Omental fat pad (tissue), 4 donors: ENCODE data around the gene NPR3. TPM values are rescaled to one million over a fixed set of nuclear protein-coding genes. Genes with fewer than 3 reads are reported as not detected.

Experiments used
- ATAC-seq: fragments of 150-250 bp; one replicate; pipeline ENCODE4 v1.9.1; 2016; ENCODE audit warnings: mild to moderate bottlenecking, moderate library complexity; ENCODE audit not compliant: low FRiP score
- DNase-seq: peaks from one replicate; pipeline ENCODE4 v3.0.0-alpha.2; 2019; ENCODE audit warnings: low spot score
- total RNA-seq, 4 donors: library from RNA; depleted of rRNA; stranded (reverse); fragments of >200 nt; gene quantifications; one replicate each; pipeline ENCODE4 v1.1.0, GENCODE V29; 2016
- TF ChIP-seq, protein P1 (sequence below), 3 donors: fragments of 450-650 bp; IDR thresholded peaks; one replicate each; pipeline ENCODE4 v1.5.1; 2016 to 2017; ENCODE audit warnings: antibody characterized with exemption in 3 of 3, mild to moderate bottlenecking in 3 of 3, moderate library complexity in 2 of 3

The NPR3 gene
- total RNA-seq, 4 donors from 2014 or later, result 4.6 to 11.8 (median 6.5) TPM

DNA sequence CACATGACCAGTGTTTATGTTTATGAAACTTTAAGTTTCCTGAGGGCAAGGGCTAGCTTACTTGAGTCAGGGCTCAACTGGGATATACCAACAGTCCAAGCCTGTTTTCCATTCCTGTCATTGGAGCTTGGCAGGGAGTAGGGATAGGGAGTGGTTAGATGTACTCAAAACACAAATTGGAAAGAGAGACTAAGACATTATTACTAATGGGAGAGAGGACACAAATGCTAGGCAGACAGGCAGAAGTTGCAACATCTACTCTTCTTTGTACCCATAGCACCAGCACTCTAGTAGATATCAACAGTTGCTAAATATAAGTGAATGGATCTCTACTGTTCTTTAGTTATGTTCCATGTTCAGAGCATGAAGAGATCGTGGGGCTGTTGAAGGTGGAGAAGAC is 62.8 kb downstream of the NPR3 start:
- TF ChIP-seq, protein P1, sequence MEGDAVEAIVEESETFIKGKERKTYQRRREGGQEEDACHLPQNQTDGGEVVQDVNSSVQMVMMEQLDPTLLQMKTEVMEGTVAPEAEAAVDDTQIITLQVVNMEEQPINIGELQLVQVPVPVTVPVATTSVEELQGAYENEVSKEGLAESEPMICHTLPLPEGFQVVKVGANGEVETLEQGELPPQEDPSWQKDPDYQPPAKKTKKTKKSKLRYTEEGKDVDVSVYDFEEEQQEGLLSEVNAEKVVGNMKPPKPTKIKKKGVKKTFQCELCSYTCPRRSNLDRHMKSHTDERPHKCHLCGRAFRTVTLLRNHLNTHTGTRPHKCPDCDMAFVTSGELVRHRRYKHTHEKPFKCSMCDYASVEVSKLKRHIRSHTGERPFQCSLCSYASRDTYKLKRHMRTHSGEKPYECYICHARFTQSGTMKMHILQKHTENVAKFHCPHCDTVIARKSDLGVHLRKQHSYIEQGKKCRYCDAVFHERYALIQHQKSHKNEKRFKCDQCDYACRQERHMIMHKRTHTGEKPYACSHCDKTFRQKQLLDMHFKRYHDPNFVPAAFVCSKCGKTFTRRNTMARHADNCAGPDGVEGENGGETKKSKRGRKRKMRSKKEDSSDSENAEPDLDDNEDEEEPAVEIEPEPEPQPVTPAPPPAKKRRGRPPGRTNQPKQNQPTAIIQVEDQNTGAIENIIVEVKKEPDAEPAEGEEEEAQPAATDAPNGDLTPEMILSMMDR (IDR thresholded peaks at IDR 0.05), result no peak
- ATAC-seq, result no peak
- DNase-seq, result no peak

DNA sequence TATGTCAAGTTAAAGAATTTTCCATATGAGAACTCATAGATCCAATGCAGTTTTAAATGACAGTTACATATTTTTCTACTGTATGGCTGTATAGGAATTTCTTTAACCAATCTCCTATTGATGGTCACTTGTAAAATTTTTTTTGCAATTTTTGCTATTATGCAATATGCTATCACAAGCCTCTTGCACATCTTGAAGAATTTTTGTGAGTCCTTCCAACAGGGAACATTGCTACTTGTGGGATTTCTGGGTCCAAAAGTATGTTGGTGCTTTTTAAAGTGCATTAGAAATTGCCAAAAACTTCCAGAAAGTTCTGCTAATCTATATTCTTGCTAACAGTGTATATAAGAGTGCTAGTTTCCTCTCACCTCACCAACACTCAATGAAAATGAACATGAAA is 65.1 kb downstream of the NPR3 start:
- TF ChIP-seq, protein P1 (IDR thresholded peaks at IDR 0.05), result no peak
- ATAC-seq, result no peak
- DNase-seq, result no peak

DNA sequence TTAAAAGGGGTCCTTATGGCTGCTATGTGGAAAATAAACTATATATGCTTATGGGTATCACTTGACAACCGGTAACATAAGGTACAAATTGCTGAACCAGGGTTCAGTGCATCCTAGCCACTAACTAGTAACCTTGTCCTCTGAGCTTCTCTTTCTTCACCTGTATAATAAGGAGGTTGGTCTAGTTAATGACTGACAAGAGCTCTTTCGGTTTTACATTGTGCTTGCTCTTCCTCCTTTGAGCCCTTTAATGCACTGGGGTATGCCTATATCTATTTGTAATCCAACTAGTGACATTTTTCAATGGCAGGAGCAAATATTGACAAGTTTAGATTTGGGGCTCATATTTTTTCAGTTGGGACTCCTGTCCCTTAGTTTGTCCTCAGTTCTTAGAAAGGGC is 66.1 kb downstream of the NPR3 start:
- no peak for ATAC-seq
- TF ChIP-seq, protein P1 (IDR thresholded peaks at IDR 0.05), result no peak
- no peak for DNase-seq

DNA sequence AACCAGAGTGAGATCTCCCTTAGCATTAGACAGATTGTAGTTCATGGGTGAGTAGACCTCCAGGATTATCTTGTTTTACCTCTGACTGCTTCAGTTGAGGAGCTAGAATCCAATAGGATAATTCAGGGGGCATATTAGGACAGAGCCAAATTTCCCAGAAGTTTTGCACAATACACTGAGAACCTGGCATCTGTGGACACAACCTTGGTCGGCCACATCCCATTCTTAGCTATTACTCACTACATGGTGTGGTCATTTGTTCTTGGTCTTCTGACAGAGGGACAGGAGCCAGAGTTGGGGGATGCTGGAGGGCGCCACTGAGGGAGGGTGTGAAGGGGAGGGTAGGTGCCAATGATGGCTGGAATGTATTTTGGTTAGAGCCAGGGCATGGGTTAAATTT is 66.6 kb downstream of the NPR3 start:
- TF ChIP-seq, protein P1 (IDR thresholded peaks at IDR 0.05), result no peak
- DNase-seq, result no peak
- ATAC-seq, result no peak

DNA sequence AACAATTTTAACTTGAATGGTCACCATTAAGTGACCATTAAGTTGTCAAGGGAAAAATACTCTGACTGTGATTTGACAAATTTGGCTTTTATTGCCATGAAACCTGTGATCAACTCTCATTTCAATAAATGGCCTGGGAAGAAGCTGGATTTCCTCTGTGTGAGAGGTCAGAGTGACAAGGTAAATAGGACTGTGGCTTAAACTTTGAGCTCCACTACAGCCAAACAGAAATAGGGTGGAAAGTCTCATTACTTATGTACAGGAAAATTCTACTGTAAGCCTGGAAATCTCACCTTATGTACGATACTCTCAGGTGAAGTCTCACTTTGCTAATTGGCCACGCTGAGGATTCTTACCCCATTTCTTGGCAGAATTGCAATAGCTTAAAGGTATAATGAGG is 67.3 kb downstream of the NPR3 start:
- ATAC-seq (no peak), DNase-seq (no peak)
- TF ChIP-seq, protein P1 (IDR thresholded peaks at IDR 0.05), result no peak

DNA sequence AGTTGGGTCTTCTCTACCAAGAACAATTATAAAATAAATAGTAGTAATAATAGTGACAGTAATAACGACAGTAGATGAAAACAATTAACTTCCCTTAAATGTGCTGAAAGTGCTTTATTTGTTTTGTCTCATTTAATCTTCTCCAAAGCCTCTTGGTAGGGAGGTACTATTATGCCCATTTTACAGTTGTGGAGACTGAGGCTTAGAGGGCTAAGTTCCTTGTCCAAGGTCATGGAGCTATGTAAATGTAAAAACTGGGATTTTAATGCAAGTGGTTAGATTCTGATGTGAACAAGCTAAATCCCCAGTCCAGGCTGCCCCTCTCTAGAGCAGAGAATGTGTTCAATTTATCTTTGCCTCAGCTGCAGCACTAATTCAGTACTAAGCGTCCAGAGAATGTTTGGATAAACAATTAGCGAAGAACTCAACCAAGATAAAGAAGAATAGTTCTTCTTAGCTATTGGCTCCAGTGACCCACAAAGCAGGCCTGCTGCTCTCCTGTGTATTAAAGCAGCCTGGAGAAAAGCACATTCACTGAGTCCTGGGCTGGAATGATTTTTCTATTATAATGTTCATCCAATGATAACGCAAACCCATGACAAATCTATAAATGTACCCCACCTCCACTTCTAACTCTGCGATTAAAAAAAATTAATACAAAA is 68.8 kb downstream of the NPR3 start:
- TF ChIP-seq, protein P1 (IDR thresholded peaks at IDR 0.05), result no peak
- ATAC-seq, result no peak
- no peak for DNase-seq

DNA sequence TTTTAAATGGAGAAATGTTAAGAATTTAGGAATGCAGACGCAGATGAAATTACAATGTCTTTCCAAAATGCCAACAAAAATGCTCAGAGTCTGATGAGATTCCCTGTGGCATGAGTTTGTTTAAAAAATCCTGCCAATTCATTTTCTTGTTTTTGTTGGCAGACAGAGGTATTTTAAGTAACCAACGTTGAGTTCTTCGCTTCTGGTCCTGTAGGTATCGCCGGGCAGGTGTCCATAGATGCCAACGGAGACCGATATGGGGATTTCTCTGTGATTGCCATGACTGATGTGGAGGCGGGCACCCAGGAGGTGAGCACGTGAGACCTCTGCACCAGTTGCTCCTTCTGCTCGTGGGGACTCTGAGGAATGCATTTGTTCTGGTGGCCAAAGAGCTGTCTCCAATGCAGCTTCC is 69.4 kb downstream of the NPR3 start:
- TF ChIP-seq, protein P1 (IDR thresholded peaks at IDR 0.05), result no peak
- ATAC-seq (no peak), DNase-seq (no peak)
